HPDE6-E6E7 (cell line): ENCODE measurements around the gene NME7.
A peak's percentile ranks its signal among the peaks of the same experiment; 100 is the strongest.

Experiments
- DNase-seq: peaks from one replicate; pipeline ENCODE4 v3.0.0; 2011; ENCODE audit warnings: missing footprints; ENCODE audit errors: extremely low spot score

Gene NME7

DNA sequence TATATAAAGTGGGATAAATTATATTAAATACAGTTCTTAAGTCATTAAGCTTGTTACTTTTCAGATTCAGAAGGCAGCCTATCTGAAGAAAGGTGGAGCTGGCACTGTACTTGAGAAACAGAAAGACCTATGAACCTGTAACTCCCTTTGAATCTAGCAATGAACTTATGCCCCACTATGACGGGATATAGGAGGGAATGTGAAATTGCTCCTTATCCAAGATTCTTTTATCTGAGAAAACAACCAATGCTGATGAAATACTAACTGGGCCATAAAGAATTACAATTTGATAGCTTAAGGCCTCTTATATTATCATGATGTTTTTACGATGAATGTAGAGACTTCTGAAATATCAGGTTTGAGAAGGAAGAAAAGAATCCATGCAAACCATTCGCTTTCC, 211.0 kb downstream of the NME7 start:
- DNase-seq, result no peak

GRCh38 chr1:169155675-169156074, 211.9 kb downstream of the NME7 start:
- DNase-seq, result no peak

DNA sequence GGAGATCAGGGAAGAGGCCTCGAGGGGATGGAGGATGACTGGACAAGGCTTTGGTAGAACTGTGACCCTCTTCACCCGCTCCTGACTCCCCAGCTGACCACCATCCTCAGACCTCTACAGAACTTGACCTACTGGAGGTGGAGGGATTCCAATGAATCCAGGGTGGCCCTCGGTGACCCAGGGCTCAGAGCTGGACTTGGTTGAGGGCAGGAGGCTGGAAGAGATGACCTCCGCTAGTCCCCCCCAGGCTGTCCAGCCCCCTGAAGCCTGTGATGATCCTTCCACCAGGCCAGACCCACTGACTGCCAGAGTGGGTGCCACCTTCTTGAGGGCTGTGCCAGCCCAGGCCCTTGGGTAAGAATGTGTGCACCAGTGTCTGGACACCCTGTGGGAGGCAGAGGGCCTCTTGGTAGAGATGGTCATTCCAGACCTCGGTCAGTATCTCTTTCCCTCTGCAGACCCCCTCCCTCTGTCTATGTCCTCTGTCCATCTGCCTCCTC, 216.2 kb downstream of the NME7 start:
- DNase-seq, result no peak

DNA sequence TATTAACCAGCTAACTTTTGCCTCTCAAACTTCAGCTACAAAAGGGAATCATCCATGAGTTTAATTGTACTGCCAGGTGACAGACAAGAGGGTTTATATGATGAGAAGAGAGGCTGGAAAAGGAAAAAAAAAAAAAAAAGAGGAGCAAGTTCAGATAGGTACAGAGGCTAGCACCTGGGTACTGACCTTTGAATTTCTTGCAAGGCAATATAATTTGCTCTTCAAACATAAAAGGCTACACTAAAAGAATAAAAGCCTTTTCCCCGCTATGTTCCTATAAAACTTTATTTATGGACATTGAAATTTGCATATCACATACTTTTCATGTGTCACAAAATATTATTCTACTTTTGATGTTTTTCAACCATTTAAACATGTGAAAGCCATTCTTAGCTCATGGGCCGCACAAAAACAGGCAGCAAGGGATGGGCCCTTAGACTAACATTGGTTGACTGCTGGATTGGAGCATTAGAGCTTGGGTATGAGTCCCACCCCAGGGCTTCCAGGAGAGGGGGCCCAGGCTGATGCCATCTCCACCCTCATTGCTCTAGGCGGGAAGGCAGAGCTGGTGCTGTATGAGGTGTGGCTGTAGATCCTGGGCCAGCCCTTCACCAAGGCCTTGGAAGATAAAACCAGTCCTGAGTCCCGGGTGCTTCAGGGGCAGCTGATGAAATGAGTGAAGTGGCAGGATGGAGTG, 216.8 kb downstream of the NME7 start:
- DNase-seq, result no peak

DNA sequence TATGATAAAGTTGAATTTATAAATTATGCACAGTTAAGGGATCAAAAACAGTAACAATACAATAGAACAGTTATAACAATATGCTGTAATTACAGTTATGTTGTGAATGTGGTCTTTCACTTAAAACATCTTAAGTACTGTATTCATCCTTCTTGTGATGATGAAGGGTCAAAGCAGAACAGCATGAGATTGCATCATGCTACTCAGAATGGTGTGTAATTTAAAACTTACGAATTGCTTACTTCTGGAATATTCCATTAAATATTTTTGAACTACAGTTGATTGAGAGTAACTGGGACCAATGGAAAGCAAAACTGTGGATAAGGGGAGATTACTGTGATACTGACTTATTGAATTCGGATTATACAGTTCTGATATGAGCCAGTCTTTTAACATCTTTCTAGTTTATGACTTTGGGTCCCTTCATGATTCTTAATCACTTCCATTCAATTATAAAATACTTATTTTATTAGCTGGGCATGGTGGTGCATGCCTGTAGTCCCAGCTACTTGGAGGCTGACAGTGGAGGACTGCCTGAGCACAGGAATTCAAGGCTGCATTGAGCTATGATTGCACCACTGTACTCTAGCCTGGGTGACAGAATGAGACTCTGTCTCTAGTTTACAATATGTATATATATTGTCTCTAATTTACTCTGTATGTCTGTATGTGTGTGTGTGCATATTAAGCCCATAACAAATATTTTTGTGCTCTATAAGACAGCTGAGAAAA, 217.9 kb downstream of the NME7 start:
- no peak for DNase-seq

DNA sequence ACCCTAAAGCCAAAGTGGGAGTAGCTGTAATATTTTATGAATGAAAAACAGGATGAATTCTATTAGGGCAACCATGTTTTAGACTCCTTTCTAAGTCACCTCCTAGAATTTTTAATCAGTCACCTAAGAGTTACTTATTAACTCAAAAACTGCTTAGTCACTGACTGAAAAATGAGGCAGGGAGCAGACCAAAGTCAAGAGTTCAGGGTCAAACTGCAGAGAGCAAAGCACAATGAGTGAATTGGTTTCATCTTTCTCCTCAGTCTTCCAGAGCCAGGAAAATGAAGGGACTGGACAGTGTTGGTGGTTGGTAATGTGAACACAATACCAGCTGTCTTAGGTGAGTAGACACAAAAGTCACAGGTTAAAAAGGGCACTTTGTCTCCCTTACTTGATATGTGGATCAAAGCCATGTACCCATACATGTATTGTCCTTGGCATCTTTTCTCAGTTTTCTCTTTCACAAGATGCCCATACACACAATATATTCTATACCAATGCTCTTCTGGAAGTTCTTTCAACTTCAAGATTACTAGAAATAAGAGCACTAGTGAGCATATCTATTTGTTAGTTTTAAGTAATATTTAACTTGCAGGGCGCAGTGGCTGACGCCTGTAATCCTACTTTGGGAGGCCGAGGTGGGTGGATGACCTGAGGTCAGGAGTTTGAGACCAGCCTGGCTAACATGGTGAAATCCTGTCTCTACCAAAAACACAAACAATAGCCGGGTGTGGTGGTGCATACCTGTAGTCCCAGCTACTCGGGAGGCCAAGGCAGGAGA, 218.9 kb downstream of the NME7 start:
- no peak for DNase-seq

GRCh38 chr1:169146576-169147214, 220.9 kb downstream of the NME7 start:
- no peak for DNase-seq

DNA sequence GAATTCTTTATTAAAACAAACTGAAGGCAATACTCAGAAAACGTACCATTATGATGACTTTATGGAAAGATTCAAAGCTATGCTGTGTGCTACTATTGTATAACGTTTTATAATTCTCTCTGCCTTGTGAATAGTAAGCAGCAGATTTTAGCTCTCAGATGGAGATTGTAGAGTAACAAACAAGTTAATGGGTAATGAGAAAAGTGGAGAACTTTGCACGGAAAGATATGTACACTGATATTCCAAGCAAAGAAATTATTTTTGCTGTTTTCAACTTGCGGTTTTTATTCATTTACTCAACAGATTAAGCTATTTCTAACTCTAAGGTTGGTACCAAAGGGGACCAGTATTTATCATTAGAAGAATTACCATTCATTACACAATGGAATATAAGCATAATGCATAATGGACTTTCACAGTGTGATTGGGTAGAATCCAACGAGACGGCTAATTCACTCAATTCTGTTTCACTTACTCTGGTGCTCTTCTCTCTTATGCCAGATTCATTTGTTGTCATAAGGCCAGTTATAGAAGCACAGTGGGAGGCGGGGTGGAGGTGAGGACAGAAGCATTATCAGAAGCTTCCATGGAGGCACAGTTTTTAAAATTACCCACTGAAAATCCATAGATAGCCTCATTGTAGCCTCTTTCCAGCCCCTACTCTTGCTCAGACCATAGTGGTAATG, 222.5 kb downstream of the NME7 start:
- DNase-seq, result no peak

GRCh38 chr1:169143984-169144383, 223.6 kb downstream of the NME7 start:
- DNase-seq, result no peak

GRCh38 chr1:169143346-169143745, 224.3 kb downstream of the NME7 start:
- DNase-seq, result no peak

DNA sequence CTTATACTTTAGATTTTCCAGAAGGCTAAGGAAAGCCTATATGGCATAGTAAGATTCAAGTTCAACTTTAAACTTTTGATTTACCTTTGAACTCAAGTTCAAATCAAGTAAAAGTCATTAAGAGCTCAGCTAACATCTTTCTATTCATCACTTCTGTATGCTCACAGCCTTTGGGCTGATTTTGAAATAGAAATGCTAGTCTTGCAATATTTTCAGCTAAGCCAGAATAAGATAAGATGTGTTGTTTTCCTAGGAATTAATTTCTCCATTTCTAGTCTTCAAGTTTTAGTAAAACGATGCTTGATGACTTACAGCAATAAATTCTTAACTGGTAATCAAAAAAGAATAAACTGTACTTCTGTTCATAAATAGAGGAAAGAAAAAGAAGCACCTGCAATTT, 225.5 kb downstream of the NME7 start:
- DNase-seq, result no peak

DNA sequence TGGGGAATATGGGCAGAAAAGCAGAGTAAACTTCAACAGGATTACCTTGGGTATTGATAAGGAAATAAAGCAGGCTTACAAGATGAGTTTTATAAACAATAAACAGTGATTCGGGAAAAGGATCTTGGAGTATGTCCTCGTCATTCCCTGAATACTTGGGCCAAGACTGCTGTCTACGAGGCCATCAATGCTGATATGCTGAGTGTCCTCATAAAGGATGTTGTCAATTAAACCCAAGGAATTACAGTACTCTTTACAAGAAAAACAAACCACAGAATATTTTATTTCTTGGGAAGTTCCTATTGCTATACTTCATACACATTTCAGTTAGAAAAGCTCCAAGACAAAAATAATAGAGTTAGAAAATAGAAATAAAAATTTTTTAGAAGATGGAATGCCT, 226.2 kb downstream of the NME7 start:
- no peak for DNase-seq

GRCh38 chr1:169138866-169139670, 228.5 kb downstream of the NME7 start:
- peak; percentile 14 for DNase-seq

GRCh38 chr1:169137357-169137756, 230.2 kb downstream of the NME7 start:
- DNase-seq, result no peak

DNA sequence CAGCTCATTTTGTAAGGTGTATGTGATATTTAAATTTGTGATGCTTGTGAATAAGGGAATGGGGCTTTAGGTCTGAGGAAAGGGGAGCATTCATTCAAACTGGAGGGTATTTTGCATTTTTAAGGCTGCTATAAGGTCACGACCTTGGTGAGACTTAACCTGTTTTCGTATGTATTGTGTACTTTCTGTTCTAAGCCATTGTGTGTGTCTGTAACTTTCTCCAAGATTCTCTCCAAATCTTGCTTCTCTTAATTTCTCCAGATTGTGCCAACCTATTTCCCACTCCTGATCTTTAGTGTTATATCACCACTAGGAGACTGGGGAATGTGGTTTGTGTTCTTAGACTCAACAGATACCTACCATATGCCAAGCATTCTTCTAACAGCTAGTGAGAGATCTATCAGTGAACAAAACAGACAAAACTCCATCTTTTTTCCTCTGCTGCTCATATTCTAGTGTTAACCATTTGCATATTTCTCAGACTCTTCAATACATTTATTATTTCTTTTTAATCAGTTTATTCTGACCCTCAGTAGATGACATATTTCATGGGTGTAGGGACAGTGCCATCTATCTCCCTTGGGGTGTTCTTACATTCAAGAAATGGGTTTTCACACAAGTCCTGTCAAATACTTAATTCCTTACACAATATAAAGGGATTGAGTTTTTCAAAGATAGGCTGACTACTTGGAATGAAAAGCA, 233.6 kb downstream of the NME7 start:
- DNase-seq, result no peak

DNA sequence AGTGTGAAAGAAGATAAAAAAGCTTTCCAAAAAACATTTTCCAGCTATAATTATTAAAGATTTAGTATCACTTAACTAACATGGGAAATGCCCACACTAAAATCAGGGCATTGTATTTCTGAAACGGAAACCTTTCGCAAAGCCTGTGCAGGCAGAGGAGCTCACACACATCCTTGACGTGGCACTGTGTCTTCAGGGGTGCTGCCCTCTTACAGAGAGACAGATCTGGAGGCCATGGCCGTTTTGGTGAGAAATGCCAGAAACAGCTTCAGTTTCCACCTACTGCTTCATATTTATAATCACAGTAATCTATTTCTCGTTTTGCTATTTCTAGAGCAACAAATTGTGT, 234.4 kb downstream of the NME7 start:
- no peak for DNase-seq

- DNase-seq, result no peak
Measured at GRCh38 chr1:169132512-169133227, 234.9 kb downstream of the NME7 start.

- DNase-seq, result no peak
Measured at GRCh38 chr1:169130683-169131082, 236.9 kb downstream of the NME7 start.

DNA sequence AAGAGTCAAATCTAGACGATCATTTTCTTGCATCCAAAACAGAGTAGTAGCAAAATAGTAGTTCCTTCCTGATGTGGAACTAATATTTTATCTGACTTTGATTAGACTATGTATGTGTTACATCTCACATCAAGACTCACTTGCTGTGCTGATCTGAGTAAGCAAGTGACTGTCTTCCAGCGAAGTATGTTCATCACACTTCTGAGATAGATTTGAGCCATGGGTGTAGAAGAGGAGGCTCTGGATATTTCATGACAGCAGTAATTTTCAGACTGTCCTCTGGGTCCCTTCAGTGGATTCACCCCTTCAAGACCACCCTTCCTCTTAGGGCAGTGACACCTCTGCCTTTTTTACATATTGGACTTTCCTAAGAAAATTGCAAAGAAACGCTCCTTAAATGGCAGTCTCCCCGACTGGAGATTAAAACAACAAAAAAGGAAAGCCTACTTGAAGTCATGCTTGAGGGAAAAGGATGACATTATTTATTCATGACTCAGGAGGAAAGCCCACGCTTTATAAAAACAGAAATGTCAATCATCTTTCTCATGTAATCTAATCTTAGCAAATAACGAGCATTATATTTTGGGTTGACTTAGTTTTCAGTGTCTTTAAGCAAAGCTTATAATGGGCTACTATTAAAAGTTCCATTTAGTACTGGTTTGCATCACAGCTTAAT, 238.3 kb downstream of the NME7 start:
- no peak for DNase-seq
